ENCODE results near the gene ZBTB25. TPM values are rescaled to one million over a fixed set of nuclear protein-coding genes. Genes with fewer than 3 reads are reported as not detected.

Gene ZBTB25
- total RNA-seq: 10 to 100 TPM; 51.2 to 55.3 TPM

GRCh38 chr14:64503434-64504309 lies at the start of gene ZBTB25:
TSS of gene ZBTB25 (minus strand) at chr14:64503838. CDS start at chr14:64490533, 13,305 bp downstream.
- no peaks in the 10 kb centered on the region for H3K27me3 Mint-ChIP-seq
- H3K27ac Mint-ChIP-seq: peak within 1 kb of the TSS; percentile 100
- H3K36me3 Mint-ChIP-seq: peaks cover 21% of the 10 kb centered on the region
- H3K4me1 Mint-ChIP-seq: peaks cover 35% of the 10 kb centered on the region
- no peaks in the 10 kb centered on the region for H3K9me3 Mint-ChIP-seq
- ATAC-seq (ENCODE audit: low read depth): peak; percentile 71
- peak; percentile 96 for DNase-seq
- POLR2A ChIA-PET: interaction anchor here (0.6 to 5.9 kb wide), 14 partner anchors 7 to 862 kb away, joined by 3 to 46 read pairs (median 4); partner anchors contain the start of genes HSPA2, MTHFD1 and WDR89
- H3K4me3 Mint-ChIP-seq: peak within 1 kb of the TSS; percentile 97

GRCh38 chr14:64550621-64551333 lies 47.1 kb upstream of the ZBTB25 start:
- peaks cover 61% of the 10 kb centered on the region for H3K27me3 Mint-ChIP-seq
- H3K4me1 Mint-ChIP-seq: peaks cover 11% of the 10 kb centered on the region
- H3K27ac Mint-ChIP-seq: peak overlapping the region; percentile 67
- POLR2A ChIA-PET: no interaction called here
- H3K36me3 Mint-ChIP-seq: peaks cover 3% of the 10 kb centered on the region
- ATAC-seq (ENCODE audit: low read depth) (no peak), DNase-seq (no peak)
- peak overlapping the region; percentile 68 for H3K4me3 Mint-ChIP-seq
- H3K9me3 Mint-ChIP-seq: no peaks in the 10 kb centered on the region

- Mint-ChIP-seq H3K27ac (peak within 1 kb of the TSS; percentile 67), H3K4me3 (peak within 1 kb of the TSS; percentile 68), H3K4me1 (peaks cover 11% of the 10 kb centered on the region), H3K27me3 (peaks cover 62% of the 10 kb centered on the region), H3K36me3 (peaks cover 3% of the 10 kb centered on the region), H3K9me3 (no peaks in the 10 kb centered on the region)
- POLR2A ChIA-PET: no interaction called here
- DNase-seq: peak; percentile 71
- ATAC-seq (ENCODE audit: low read depth): peak; percentile 97
These were observed 46.4 kb upstream of the ZBTB25 start, which contains the start of gene PPP1R36 for GRCh38 chr14:64549791-64550620. TSS of gene PPP1R36 (plus strand) at chr14:64549961. CDS start at chr14:64549998, 37 bp downstream.

GRCh38 chr14:64549016-64549415 lies 45.4 kb upstream of the ZBTB25 start:
- H3K4me3 Mint-ChIP-seq: peak overlapping the region; percentile 47
- H3K4me1 Mint-ChIP-seq: peaks cover 11% of the 10 kb centered on the region
- H3K27me3 Mint-ChIP-seq: peaks cover 66% of the 10 kb centered on the region
- no peak for DNase-seq
- H3K27ac Mint-ChIP-seq: no peak overlapping the region
- H3K36me3 Mint-ChIP-seq: peaks cover 3% of the 10 kb centered on the region
- POLR2A ChIA-PET: interaction anchor here (0.5 kb wide), 1 partner anchor 264 kb away, joined by 4 read pairs; no protein-coding TSS in a partner anchor
- ATAC-seq (ENCODE audit: low read depth): no peak
- no peaks in the 10 kb centered on the region for H3K9me3 Mint-ChIP-seq

GRCh38 chr14:64544607-64545312 lies 41.1 kb upstream of the ZBTB25 start:
- H3K9me3 Mint-ChIP-seq: peaks cover 1% of the 10 kb centered on the region
- H3K4me3 Mint-ChIP-seq: no peak overlapping the region
- POLR2A ChIA-PET: no interaction called here
- no peak overlapping the region for H3K27ac Mint-ChIP-seq
- DNase-seq (no peak), ATAC-seq (ENCODE audit: low read depth) (no peak)
- peaks cover 4% of the 10 kb centered on the region for H3K36me3 Mint-ChIP-seq
- H3K27me3 Mint-ChIP-seq: peaks cover 74% of the 10 kb centered on the region
- peaks cover 24% of the 10 kb centered on the region for H3K4me1 Mint-ChIP-seq

- H3K27me3 Mint-ChIP-seq: peaks cover 60% of the 10 kb centered on the region
These were observed 39.2 kb upstream of the ZBTB25 start for GRCh38 chr14:64542836-64543201.

GRCh38 chr14:64541972-64542835 lies 38.6 kb upstream of the ZBTB25 start:
- H3K27me3 Mint-ChIP-seq: peaks cover 60% of the 10 kb centered on the region
- H3K9me3 Mint-ChIP-seq: peaks cover 1% of the 10 kb centered on the region
- H3K36me3 Mint-ChIP-seq: peaks cover 2% of the 10 kb centered on the region
- ATAC-seq (ENCODE audit: low read depth): no peak
- DNase-seq: peak; percentile 37
- H3K27ac Mint-ChIP-seq: no peak overlapping the region
- POLR2A ChIA-PET: interaction anchor here (2.9 kb wide), 1 partner anchor 39 kb away, joined by 19 read pairs; the partner anchor contains the start of genes ZBTB1 and ZBTB25
- H3K4me1 Mint-ChIP-seq: peaks cover 23% of the 10 kb centered on the region
- peak overlapping the region; percentile 99 for H3K4me3 Mint-ChIP-seq

More at GRCh38 chr14:64542836-64543201, 39.2 kb upstream of the ZBTB25 start:
- peak overlapping the region; percentile 99 for H3K4me3 Mint-ChIP-seq
- H3K36me3 Mint-ChIP-seq: peaks cover 2% of the 10 kb centered on the region
- peaks cover 1% of the 10 kb centered on the region for H3K9me3 Mint-ChIP-seq
- POLR2A ChIA-PET: no interaction called here
- DNase-seq: no peak
- ATAC-seq (ENCODE audit: low read depth): no peak
- peaks cover 23% of the 10 kb centered on the region for H3K4me1 Mint-ChIP-seq
- H3K27ac Mint-ChIP-seq: no peak overlapping the region

- H3K36me3 Mint-ChIP-seq: peaks cover 2% of the 10 kb centered on the region
- ATAC-seq (ENCODE audit: low read depth) (no peak), DNase-seq (peak; percentile 47)
- peaks cover 1% of the 10 kb centered on the region for H3K9me3 Mint-ChIP-seq
- peak overlapping the region; percentile 99 for H3K4me3 Mint-ChIP-seq
- peaks cover 57% of the 10 kb centered on the region for H3K27me3 Mint-ChIP-seq
- H3K4me1 Mint-ChIP-seq: peaks cover 23% of the 10 kb centered on the region
- H3K27ac Mint-ChIP-seq: no peak overlapping the region
- POLR2A ChIA-PET: interaction anchor here (2.1 to 2.9 kb wide), 2 partner anchors 36 to 38 kb away, joined by 10 to 19 read pairs; partner anchors contain the start of genes ZBTB1 and ZBTB25
These were observed 37.8 kb upstream of the ZBTB25 start for GRCh38 chr14:64541261-64541971.

GRCh38 chr14:64540208-64541202 lies 36.9 kb upstream of the ZBTB25 start, which contains the start of gene HSPA2:
TSS of gene HSPA2 (plus strand) at chr14:64540741. CDS start at chr14:64540850, 109 bp downstream.
- Mint-ChIP-seq H3K27me3 (peaks cover 54% of the 10 kb centered on the region), H3K36me3 (peaks cover 2% of the 10 kb centered on the region), H3K4me3 (peak within 1 kb of the TSS; percentile 99), H3K4me1 (peaks cover 23% of the 10 kb centered on the region), H3K27ac (peak within 1 kb of the TSS; percentile 94), H3K9me3 (peaks cover 1% of the 10 kb centered on the region)
- POLR2A ChIA-PET: interaction anchor here (0.6 to 2.9 kb wide), 9 partner anchors 14 to 203 kb away, joined by 3 to 19 read pairs (median 3); partner anchors contain the start of genes ZBTB1 and ZBTB25
- DNase-seq (peak; percentile 97), ATAC-seq (ENCODE audit: low read depth) (peak; percentile 95)

All from activated naive CD8-positive, alpha-beta T cell treated with anti-CD3 and anti-CD28 coated beads, Interleukin-2, amount 10 ng/mL, durations not matched to agents 7 days and 5 days (primary cell).